GM23248 (cell line): ENCODE data around the gene PRDM10.

ENCODE experiments used
- EZH2 ChIP-seq: fragments of 200-600 bp; sonication (generic); IDR thresholded peaks from 2 replicates; pipeline ENCODE4 v1.6.1; 2018; ENCODE audit warnings: antibody characterized with exemption, mild to moderate bottlenecking; ENCODE audit not compliant: insufficient read depth, poor library complexity, severe bottlenecking
- EZH2phosphoT487 ChIP-seq: fragments of 200-600 bp; sonication (generic); IDR thresholded peaks from 2 replicates; pipeline ENCODE4 v1.6.1; 2018; ENCODE audit warnings: antibody characterized with exemption, moderate library complexity, mild to moderate bottlenecking, low read depth; ENCODE audit not compliant: insufficient read depth

DNA sequence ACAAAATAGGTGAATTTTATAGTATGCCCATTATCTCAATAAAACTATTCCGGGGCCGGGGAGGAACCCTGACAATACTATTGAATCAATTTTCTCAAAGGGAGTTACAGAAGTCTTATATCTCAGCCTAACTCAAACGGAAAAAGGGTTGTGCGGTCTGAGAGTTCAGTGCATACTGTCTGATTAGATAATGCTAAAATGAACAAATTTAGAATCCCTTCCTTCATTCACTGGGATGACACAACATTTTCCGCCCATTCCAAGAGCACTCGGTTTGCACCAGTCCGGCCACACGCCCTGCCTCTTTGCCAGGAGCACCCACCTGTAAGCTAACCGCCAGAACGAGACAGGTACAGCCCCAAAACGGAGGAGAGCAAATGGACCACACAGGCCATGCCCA is 57.3 kb downstream of the PRDM10 start:
- TF ChIP-seq EZH2 (no peak), EZH2phosphoT487 (no peak)
